HG03139 (cell line): ENCODE results near the gene CDH23.

Experiments
- ATAC-seq: cut with Tn5 transposase; IDR thresholded peaks from one replicate; pipeline ENCODE4 v1.9.1; 2021; ENCODE audit not compliant: unreplicated experiment

Gene CDH23

DNA sequence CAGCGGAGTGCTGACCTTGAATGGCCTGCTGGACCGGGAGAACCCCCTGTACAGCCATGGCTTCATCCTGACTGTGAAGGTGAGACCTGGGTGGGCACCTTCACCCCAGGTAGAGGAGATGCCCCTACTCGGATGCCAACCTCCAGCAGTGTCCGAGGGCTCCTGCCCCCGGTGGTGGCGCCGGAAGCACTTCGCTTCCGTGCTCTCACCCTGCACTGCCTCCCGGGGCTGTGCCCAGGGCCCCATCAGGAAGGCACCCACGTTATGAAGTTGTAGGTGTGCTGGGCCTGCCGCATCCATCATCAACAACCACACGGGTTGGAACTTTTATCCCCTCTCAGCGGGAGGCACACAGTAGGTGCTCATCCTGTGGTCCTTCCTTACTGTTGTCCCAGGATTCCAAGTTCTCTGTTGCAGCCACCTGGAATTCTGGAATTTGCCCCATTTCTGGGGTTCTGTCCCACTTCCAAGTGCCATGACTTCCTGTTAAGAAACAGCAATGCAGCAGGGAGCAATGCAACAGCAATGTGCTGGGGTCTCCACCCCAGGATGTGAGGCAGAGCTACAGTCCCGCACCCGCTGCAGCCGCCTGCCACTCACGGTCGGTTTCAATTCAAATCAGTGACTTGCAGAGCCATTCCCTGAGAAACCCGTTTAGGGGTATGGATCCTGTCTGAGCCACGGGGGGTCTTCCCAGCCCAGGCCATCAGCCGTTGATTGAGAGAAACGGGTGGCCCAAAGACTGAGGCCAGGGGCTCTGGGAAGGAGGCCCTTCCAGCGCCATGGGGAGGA lies 219.0 kb downstream of the CDH23 start:
- no peak for ATAC-seq

DNA sequence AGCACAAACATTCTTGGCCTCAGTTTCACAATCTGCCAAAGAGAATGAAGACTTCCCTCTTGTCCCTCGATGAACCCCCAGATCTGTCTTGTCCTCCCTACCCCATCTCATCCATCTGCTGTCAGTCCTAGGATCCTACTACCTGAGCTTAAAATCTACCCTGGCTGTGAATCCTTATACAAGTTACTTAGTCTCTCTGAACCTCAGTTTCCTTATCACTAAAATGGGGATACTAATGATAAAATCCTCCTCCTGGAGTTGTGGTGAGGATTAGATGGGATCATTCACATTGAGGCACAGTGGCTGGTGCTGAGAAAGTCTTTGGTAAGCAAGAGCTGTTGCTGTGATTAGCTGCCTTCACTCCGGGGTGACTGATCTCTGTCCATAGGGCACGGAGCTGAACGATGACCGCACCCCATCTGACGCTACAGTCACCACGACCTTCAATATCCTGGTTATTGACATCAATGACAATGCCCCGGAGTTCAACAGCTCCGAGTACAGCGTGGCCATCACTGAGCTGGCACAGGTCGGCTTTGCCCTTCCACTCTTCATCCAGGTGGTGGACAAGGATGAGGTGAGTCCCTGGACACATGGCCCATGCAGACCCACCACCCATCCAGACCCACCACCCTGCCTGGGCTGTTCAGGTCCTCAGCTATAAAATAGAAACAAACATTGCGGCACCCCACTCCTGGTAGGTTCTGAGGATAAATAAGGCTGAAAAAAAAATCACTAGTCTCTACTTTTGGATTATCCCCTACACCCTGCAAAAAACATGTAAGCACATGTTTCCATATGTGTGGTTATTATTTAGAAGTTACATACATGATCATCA lies 220.3 kb downstream of the CDH23 start:
- ATAC-seq, result no peak

DNA sequence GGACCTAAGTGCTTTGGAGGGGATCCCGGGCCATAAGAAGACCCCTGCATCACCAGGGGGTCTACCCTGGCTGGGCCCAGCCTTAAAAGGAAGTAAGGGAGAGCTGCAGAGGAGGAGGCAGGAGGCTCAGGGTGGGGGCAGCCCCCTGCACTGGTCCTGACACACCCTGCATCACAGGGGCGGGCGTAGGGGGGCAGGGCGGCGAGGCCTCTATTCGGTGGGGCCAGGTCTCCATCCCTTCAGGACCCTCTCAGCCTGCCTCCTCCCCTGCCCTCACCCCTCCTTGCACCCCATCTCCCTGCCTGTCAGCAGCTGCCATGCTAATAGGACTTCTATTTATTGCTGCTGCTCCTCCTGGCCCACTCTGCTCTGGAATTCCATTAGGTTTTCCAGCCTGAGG lies 221.5 kb downstream of the CDH23 start:
- no peak for ATAC-seq

DNA sequence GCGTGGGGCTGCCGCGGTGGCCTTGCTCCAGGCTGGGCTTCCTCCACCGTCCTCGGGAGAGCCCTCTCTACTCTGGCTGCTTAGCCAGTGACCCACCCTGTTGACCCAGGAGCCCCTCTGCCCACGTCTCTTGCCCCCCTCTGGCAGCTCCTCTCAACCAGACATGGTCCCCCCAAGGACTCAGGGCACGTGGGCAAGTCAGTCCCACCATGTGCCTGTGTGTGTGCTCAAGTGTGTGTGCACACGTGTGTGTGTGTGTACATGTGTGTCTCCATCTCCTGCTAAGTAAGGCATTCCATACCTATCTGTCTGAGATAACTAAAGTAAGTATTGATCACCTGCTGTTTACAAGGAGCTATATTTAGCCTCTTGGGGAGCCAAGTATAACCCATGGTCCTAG lies 221.9 kb downstream of the CDH23 start:
- no peak for ATAC-seq

DNA sequence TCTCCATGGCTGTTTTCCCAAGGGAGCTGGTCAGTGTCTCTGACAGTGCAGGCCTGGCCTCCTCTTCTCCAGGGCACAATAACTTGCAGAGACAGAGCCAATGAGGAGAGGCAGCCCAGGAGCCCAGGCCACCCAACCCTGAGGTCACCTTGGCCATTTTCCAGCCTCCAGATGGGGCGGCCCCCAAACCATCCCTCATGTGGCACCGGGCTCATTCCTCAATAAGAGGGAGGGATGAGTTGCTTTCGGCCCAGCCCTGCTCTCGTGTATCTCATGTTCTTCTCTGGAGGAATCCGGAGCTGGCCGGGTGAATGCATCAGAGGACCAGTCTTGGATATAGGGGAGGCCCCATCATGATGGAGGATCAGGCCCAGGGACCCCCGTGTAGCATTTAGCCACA lies 223.9 kb downstream of the CDH23 start:
- ATAC-seq, result no peak

DNA sequence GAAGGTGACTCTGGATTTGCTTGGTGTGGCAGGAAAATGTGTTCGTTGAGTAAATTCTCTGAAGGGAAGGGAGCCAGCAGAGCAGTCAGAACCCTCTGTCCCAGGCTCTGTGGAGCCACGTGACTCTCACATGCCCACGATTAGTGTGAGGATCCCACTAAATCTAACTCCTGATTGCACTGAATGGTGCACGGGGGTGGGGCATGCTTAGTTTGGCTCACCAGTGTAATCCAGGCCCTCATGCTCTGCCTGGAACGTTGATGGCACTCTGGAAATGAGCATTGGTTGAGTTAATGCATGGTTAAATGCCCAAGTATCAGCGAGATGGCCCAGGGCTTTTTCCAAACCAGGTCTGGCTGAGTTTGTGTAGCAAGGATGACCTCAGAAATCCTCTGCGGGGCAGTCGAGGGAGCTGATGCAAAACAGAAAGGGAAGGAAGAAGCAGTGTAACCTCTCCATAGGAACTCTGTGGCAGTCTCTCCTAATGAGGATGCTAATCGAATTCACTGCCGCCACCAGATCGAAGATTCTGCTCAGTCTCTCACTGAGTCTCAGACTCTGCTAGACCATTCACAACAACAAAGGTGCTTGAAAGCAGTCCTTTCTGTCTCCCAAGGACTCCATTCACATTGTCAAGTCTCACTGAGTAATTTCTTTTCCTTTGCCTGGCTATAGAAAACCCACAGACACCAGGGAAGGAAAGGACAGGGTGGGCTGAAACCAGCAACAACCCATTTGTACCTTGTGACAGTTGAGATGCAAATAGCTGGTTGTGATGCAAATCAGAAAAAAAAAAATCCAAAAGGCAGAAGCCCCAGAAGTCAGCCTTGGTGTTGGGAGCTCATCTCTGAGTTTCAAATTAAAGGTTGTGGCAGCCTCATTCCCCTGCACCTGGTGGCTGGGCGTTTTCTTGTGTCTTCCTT lies 224.8 kb downstream of the CDH23 start:
- no peak for ATAC-seq

DNA sequence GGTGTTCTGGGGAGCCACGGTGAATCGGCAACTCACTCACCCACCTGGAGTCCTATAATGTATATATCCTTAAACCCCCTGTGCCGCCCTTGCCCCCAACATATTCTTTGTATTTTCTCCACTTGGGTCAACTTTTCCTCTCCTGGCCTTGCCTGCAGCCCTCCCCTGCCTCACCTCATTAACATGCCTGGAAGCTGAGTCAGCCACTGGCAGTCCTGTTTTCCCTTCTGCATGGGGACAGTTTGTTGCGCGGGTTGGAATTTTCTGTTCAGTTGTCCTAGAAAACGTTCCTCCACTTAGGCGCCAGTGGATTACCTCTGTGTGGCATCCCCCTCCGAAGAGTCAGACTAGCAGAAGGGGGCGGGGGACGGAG lies 225.4 kb downstream of the CDH23 start:
- ATAC-seq, result no peak

DNA sequence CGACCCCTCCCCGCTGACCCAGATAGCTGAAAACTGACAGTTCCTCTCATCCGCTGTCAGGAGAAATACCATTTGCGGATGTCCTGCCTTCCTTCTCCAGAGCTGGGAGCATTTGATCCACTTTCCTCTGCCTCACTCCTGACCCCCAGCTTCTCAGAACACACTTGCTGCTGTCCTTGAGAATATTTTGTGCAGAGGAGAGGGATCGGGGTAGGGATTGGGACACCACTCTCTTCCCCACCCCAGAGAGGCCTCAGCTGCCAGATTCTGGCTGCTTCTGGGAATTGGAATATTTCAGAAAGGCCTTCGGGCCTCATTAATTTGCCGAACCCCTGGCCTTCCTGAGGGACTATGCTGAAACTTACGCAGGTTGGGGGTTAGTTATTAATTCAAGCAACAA lies 225.9 kb downstream of the CDH23 start:
- ATAC-seq, result no peak

DNA sequence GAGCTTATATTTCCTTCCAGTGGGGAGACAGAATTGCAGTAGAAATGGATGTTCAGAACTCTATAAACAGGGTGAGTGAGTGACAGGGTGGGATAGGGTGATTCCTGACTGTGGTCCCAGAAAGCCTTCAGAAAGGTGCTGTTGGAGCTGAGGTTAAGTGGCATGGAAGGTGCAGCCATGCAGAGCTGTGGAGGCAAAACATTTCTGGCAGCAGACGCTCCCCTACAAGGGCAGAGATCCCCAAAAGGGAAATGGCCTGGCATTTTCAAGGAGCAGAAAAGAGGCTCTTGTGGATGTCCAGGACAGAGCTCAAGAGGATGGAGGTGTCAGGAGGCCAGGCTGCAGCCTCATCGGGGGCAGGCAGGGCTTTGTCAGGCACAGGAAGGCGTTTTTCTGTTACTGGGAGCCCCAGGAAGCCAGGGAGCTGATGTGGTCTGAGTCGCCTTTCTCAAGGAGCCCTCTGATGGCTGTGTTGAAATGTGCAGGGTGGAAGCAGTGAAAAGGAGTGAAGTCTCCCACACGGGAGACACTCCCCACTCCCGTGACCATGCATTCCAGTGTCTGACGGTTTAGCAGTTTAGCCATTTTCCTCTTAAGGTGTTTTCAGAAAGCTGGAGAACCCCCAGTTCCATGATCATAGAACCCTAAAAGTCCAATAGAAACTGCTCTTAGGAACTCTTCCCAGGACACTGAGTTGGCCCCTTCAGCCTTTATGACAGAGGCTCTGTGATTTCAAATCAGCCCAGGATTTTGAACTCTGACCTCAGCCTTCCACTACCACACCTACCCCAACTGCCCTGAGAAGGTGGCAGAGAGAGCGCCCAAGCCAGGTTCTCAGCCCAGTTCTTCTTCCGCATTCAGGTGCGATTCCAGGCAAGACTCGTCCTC lies 226.6 kb downstream of the CDH23 start:
- ATAC-seq, result no peak

DNA sequence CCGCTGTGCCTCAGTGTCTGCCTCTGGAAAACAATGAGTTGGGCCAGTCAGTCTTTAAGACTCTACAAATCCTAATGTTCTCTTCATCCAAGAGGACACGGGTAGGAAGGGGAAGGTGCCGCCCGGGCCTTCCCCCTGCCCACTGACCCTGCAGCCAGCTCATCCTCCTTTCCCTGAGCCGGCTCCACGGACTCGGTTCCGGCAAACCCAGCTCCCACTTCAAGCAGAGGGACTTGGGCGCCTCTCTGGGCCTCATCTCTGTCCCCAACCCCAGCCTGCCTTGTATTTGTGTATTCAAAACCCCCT lies 227.2 kb downstream of the CDH23 start:
- no peak for ATAC-seq

DNA sequence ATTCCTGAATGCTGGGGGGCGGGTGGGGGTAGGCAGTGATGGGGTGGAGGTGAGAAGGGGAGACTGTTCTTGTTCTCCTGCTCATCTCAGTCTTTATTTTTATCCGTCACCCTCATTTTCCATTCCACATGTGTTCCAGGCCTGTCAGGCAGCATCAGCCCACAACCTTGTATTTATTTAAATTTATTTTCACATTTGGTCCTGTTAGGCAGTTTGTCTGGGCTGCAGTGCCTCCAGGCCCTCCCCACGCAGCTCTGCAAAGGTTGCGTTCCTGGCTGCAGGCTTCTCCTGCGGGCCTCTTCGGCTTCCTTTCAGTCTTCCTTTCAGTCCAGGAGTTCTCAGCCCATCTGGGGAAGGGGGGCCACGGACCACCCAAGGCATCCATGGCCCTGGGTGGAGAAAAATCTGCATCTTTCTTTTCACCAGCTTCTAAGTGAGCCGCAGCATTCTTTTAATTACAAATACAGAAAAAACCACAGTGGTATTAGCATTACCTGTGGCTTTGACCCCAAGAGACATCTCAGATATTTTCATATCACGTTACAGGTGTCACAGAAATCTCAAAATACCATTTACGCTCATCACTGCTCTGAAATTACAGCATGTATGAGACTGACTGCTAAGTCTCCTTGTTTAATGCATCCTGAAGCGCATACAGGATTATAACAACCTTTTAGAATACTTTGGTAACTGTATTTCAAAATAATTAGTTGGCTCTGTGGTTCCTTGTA lies 228.9 kb downstream of the CDH23 start:
- no peak for ATAC-seq

DNA sequence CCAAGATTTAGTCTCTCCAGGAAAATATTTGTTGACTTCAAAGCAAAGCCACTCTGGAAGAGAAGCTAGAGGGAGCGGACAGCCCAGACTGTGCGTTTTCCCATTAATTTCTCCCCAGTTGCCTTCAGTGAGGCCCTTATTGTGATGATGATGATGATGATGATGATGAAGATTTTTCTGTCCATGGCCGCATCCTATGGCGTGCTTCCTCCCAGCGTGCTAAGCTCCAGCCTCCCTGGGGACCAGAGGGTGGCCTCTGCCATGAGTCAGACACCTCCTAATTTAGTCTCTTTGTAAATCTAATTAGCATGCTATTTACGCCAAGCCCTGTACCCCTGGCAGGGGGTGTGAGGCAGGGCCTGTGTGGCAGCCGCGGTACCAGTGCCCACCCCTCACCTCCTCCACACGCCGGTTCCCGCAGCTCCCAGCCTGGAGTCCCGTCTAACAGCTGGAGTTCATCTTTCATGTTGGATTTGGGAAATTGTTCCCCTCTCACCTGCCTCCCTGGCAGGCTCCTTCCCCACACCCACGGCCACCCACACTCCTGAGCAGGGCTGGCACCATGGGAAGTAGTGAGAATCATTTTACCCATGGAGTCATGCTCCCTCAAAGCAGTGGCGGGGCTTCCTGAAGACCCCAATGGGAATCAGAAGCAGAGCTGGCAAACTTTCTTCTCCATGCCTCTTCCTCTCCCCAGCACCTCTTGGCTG lies 230.7 kb downstream of the CDH23 start:
- ATAC-seq, result no peak

DNA sequence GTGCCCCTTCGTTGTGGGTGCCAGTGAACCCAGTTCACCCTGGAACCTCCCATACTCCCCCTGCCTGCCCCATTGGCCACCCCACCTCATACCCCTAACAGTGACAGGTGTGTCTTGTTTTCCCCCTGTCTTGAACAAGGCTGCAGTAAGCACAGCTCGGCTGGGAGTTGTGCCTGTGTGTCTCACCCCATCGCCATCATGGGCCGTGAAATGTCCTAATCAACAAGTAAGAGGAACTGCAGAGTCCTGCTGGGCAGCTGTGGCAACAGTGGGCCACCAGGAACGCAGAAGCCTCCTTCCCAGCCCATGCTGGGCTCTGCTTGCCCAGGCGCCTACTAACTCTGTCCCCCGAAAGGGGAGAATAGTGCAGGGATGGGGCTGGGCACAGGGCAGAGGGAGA lies 231.2 kb downstream of the CDH23 start:
- ATAC-seq, result no peak

DNA sequence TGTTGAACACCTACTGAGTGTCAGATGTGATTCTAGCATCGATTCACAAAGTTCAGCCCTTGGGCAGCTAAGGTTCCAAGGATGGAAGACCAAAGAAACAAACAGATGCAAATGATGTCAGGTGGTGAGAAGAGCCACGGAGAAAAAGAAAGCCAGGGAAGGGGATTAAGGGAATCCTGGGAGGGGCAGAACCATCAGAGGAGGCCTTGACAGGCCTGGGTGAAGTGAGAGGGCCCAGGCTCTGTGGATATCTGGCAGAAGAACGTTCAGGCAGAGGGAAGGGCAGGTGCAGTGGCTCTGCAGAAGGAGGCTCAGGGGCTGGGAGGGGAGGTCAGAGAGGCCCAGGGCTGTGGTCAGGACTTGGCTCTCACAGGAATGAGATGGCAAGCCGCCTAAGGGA lies 232.4 kb downstream of the CDH23 start:
- ATAC-seq, result no peak

DNA sequence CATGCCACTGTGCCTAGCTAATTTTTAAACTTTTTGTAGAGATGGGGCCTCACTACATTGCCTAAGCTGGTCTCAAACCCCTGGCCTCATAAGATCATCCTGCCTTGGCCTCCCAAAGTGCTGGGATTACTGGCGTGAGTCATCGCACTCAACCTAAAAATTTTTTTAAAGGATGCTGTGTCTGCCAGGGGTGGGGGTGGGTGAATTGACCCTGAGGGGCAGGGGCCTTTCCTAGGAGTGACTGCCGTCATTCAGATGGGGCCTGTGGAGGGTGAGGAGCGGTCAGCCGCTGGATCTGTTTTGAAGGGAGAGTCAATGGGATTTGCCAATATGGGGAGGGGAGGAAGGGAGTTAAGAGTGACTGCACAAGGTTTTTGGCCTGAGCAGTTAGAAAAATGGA lies 233.4 kb downstream of the CDH23 start:
- ATAC-seq, result no peak

DNA sequence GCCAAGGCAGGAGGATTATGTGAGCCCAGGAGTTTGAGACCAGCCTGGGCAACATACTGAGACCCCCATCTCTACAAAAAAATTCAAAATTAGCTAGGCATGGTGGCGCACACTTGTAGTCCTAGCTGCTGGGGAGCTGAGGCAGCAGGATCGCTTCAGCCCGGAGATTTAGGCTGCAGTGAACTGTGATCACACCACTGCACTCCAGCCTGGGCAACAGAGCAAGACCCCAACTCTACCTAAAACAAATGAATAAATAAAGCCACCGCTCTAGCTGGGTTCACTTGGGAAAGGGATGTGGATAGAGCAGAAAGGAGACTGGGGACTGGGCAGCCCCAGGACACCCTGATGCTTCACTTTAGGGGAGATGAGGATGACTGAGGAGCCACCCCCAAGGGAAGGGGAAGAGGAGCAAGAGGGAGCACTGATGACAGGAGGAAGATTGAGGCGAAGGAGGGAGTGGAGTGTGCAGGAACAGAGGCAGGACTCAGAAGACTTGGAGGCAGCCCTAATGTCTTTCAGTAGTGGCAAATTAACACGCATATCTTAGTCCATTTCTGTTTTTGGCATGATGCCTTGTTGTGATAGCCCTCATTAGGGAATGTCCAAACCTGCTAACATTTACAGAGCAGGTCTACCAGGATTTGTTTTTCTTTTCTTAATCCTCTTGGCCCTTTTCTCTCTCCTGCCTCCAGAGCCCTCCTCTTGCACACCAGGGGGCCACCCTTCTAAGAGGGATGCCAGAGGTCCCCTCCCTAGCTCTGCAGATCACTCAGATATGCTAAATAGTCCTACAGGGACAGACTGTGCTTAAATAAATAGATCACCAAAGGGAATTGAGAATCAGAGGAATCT lies 234.5 kb downstream of the CDH23 start:
- no peak for ATAC-seq

DNA sequence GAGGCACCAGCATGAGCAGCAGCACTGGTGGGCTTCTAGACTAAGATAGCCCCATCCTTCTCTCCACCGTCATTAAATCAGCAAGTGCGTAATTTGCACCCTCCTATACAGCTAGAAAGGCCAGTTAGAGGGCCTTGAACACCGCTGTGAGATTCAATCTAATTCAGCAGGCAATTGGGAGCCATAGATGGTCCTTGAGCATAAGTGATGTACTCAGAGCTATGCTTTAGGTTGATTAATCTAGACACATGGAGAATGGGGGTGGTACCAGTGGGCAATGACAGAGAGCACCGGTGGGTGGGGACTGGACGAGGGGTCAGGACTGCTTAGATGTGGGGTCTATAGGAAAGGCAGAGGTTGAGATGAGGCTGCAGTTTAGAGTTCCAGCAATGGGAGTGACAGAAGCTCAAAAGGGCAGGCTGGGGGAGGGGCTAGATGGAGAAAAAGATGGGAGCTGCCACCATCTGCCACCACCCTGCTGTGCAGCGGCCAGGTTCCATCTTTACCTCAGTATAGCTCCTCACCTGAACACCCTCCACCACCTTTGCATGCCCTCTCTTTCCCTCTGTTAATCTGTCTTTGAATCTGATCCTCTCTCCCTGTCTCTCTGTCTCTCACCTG lies 235.6 kb downstream of the CDH23 start:
- ATAC-seq, result no peak
